Urothelium cell line (cell line): ENCODE results near the gene SLC43A3.
A peak's percentile ranks its signal among the peaks of the same experiment; 100 is the strongest.

Source experiments
- DNase-seq: peaks from one replicate; pipeline ENCODE4 v3.0.0; 2011; ENCODE audit warnings: low spot score, mixed read lengths
- FAIRE-seq: peaks from 2 replicates; lab custom pipeline; 2011; peaks lifted over from hg19 to GRCh38; lab: Jason Lieb, UNC

SLC43A3 gene

GRCh38 chr11:57426929-57427726 lies at the start of gene SLC43A3:
Gene SLC43A3 (minus strand): TSS chr11:57427121. CDS start chr11:57426172, 949 bp downstream.
- peak; percentile 84 for DNase-seq

DNA sequence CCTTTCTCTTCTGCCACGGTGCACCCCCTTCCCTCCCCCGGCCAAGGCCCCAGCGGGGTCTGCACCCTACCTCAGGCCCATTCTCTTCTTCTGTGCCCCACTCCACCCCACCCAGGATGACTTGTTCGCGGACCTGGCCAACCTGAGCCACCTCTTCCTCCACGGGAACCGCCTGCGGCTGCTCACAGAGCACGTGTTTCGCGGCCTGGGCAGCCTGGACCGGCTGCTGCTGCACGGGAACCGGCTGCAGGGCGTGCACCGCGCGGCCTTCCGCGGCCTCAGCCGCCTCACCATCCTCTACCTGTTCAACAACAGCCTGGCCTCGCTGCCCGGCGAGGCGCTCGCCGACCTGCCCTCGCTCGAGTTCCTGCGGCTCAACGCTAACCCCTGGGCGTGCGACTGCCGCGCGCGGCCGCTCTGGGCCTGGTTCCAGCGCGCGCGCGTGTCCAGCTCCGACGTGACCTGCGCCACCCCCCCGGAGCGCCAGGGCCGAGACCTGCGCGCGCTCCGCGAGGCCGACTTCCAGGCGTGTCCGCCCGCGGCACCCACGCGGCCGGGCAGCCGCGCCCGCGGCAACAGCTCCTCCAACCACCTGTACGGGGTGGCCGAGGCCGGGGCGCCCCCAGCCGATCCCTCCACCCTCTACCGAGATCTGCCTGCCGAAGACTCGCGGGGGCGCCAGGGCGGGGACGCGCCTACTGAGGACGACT lies 49.3 kb upstream of the SLC43A3 start:
- no peak for DNase-seq
- no peak for FAIRE-seq

More at GRCh38 chr11:57426929-57427726, at the start of gene SLC43A3:
- no peak for FAIRE-seq

- FAIRE-seq (no peak), DNase-seq (no peak)
These were observed 48.7 kb upstream of the SLC43A3 start for GRCh38 chr11:57475671-57476046.

DNA sequence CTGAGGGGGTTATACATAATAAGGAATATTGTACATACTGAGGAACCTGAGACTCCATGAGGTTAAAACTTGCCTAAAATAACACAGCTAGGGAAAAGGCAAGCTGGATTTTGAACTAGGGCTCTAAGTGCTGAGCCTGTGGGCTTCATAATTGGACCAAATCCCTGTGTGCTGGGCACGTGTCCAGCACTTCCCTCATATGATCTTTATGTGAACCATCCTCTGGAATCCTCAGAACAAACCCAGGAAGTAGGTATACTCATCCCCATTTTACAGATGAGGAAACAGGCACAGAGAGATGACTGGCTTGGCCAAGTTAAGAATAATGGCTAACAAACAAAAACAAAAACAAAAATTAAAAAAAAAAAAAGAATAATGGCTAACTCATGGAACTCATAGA lies 48.3 kb upstream of the SLC43A3 start:
- FAIRE-seq = no peak

DNA sequence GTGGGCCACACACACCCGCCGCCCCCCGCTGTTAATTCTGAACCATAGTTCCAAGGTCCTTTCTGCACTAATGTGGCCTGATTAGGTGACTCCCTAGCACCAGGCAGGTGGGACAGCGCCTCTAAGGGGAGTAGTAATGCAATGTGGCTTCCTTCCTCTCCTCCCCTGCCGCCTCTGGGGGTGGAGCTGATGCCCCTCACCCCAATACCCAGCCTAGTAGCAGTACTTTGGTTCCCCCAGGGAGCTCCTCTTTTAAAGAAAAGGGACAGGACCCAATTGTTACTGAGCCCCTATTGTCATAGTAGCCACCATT lies 47.8 kb upstream of the SLC43A3 start:
- DNase-seq = no peak

More for the DNA sequence above, 48.3 kb upstream of the SLC43A3 start:
- no peak for DNase-seq

GRCh38 chr11:57474017-57474802 lies 47.3 kb upstream of the SLC43A3 start:
- DNase-seq = no peak
- no peak for FAIRE-seq

More for the DNA sequence above, 47.8 kb upstream of the SLC43A3 start:
- no peak for FAIRE-seq

DNA sequence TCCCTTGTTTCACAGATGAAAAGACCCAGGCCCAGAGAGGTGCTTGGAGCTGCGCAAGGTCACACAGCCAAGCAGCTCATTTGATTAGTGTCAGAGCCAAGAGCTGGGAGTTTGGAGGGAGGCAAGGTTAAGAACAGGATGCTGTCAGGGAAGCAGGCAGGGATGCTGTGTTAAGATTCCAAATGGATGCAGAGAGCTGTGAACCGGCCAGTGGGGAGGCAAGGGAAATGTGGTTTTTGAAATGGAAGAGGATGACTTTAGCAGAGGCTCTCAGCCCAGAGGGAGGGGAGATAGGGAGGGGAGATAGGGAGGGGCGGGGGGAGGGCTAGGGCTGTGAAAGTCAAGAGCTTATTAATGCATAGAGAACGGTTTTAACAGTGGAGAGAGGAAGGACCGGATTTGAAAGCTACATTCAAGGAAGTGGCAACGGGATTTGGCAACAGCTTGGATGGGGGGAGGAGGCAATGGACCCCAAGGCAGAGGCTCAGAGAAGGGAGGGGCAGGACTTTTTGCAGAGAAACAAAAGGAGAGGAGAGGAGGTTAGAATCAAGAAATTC lies 46.4 kb upstream of the SLC43A3 start:
- FAIRE-seq (no peak), DNase-seq (no peak)

- DNase-seq (no peak), FAIRE-seq (no peak)
These were observed 44.6 kb upstream of the SLC43A3 start for GRCh38 chr11:57471496-57471895.

GRCh38 chr11:57469268-57469667 lies 42.3 kb upstream of the SLC43A3 start:
- DNase-seq (no peak), FAIRE-seq (no peak)

- DNase-seq (no peak), FAIRE-seq (peak; percentile 5)
These were observed 41.4 kb upstream of the SLC43A3 start for GRCh38 chr11:57468276-57468675.

GRCh38 chr11:57467508-57468157 lies 40.7 kb upstream of the SLC43A3 start:
- no peak for FAIRE-seq
- DNase-seq = no peak

DNA sequence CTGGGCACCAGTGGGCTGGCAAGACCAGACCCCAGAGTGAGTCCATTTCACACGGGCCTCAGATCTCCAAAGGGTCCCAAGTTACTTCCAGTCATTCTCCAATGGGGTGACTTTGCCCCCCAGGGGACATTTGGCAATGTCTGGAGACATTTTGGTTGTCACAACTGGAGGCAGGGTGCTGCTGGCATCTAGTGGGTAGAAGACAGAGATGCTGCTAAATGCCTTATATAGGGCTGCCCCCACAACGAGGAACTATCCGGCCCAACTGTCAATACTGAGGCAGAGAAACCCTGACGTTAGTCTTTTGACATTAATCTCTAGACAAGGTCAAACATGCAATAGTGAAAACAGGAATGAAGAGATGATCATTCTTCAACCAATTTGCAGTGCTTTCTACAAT lies 39.8 kb upstream of the SLC43A3 start:
- DNase-seq (no peak), FAIRE-seq (no peak)

GRCh38 chr11:57464539-57465181 lies 37.7 kb upstream of the SLC43A3 start:
- no peak for FAIRE-seq

DNA sequence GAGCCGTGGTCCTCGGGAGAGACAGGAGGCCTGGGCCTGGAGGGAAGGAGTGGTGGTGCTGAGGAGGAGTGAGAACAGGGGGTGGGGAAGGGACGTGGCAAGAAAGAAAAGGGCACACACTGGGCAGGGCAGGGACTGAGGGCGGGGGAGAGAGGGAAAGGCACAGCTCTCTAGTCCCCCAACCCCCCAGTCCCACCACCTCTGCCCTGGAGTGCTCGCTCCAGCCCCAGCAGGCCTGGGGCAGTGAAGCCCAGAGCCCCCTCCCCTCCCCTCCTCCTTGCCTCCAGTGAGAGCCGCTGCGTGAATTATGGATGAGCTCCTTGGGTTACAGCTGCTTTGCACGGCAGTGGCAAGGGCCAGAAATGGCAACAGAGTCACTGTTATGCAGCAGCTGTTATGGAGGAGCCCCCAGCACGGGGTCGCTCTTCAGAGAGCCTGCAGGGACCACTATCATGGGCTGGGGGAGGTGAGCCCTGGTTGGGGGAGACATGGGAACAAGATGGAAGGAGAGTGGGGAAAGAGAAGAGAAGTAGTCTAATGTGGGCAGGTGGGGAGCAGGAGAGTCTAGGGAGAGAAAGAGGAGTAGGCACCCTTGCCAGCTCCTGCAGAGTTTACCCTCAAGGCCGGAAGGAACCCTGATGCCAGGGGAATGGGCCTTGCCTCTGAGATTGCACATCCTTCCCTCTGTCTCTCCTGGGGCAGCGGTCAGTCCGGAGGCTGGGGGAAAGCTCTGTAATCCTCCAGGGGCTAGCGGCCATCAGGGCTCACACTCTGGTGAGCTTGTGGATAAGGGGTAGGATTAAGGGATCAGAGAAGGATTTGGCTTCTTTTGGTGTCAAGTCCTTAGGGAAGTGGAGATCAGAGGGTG lies 37.0 kb upstream of the SLC43A3 start:
- DNase-seq (no peak), FAIRE-seq (no peak)

More at GRCh38 chr11:57464539-57465181, 37.7 kb upstream of the SLC43A3 start:
- no peak for DNase-seq

DNA sequence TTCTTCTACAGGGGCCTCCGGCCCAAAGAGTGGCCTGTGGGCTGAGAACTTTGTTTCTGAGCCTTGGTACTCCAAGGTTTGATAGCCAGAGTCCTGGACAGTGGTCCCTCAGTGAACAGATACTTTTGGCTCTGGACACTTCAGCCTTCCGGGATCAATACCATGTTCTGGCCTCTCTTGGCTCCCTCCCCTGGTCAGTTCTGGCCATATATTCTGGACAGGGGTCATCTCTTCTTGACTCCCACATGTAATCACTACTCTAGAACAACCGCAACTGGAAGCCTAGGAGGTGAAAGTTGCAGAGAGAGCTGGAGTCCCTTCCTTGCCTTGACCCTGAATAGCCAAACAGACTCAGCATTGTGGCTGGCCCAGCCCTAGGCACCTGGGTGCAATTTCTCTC lies 35.7 kb upstream of the SLC43A3 start:
- FAIRE-seq (no peak), DNase-seq (no peak)

DNA sequence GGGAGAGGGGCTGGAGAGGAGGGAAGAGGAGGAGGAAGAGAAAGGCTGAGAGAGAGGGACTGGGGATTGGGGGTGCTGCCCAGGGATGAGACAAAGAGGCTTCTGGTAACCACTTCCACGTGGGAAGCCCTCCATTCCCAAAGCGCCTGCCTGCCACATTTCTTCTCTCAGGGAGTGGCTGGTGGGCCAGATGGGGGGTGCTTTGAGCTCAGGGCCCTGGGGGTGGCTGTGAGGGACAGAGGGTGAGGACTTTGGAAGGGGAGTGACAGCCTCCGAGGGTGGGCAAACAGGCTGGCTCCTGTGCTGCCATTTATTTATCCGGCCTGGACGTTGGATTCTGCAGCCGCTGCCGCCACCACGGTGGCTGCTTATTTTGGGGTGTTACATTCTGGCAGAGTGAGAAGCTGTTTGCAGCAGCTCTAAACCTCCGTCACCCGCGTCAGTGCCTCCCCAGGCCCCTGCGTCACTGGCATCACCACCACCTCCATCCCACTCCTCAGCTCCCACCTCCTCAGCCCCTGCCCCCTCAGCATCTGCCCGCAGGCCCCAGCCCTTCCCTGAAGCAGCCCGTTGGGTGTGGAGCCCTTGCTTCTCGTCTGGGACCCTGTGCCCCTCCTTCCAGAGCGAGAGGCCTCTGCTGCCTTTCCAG lies 35.0 kb upstream of the SLC43A3 start:
- no peak for DNase-seq
- no peak for FAIRE-seq

DNA sequence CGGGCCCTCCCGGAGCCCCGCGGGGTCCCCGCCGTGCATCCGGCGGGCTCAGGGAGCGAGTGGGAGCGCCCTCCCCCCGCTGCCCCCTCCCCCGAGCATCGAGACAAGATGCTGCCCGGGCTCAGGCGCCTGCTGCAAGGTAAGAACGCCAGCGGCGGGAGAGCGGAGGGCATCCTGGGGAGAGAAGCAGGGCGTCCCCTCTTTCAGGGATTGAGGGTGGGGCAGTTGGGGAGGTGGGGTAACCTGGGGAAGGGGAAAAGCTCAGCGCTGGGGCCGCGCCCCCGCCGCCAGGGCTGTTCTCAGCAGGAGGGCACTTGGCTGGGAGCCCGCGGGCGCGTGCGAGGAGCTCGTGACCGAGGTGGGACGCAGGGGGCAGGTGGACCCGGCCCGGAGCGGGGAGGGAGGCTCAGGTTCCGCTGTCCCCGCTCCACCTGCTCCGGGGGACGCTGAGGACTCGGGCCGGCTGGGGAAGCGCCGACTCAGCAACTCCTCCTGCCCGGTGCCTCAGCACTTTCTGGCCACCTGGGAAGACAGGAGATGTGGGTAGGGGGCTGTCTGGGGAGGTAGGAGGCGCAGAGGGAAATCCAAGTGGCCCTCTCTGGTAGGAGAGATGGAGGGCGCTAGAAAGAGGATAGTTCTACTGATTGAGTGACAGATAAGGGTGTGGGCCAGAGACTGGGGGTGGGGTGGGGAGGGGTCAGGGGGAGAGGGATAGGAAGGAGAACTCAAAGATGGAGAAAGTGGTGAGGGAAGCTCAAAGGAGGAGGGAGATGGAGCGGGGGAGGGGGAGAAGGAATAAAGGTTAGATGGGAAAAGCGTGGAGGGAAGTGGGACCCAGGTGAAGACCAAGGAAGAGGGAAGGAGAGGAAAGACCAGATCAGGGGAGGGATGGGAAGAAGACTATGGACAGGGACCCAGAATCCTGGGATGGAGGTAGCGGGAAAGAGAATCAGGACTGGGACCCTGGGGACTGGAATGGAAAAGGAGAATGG lies 34.1 kb upstream of the SLC43A3 start:
- FAIRE-seq (no peak), DNase-seq (peak; percentile 30)
